Renal cortex interstitium (tissue), 11 donors: ENCODE data around the gene ABI2. TPM values are rescaled to one million over a fixed set of nuclear protein-coding genes. Genes with fewer than 3 reads are reported as not detected.
"Not testable (repeated sequence)": the region's sequence is repeated elsewhere in the genome, so short reads cannot be mapped to it uniquely, and the experiment has no call there.

Experiments
- DNase-seq, 11 donors: peaks; one replicate each; pipeline ENCODE4 v3.0.0-alpha.2; 2013; ENCODE audit warnings: low read depth in 9 of 11, low spot score in 4 of 11; ENCODE audit errors: extremely low read depth in 1 of 11
- polyA plus RNA-seq, 3 donors: library from polyadenylated mRNA; unstranded; fragments of 120-200 nt; gene quantifications; one replicate each; pipeline ENCODE4 v1.2.1, GENCODE V29; 2013; ENCODE audit not compliant: insufficient read length in 3 of 3

Gene ABI2
- polyA plus RNA-seq, 3 donors, result 82.6 to 92.0 (median 90.4) TPM

GRCh38 chr2:203396667-203397066 is 68.5 kb downstream of the ABI2 start:
- DNase-seq, result no peak

DNA sequence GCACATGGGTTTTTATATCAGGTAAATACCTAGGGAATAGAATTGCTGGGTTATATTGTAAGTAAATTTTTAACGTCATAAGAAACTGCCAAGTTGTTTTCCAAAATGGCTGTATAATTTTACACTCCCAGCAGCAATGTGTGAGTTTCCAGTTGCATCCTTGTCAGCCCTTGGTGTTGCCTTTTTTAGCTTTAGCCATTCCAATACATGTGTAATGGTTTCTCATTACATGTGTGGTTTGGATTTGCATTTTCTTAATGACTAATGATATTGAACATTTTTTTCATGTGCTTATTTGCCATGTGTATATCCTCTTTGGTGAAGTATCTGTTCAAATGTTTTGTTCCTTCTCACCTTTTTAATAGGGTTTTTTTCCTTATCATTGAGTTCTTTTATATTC is 70.8 kb downstream of the ABI2 start:
- no peak for DNase-seq

- no peak for DNase-seq
Measured at GRCh38 chr2:203400805-203401585, 72.8 kb downstream of the ABI2 start.

- DNase-seq, result no peak
Measured at GRCh38 chr2:203404996-203405395, 76.8 kb downstream of the ABI2 start.

GRCh38 chr2:203407496-203407895 is 79.3 kb downstream of the ABI2 start:
- no peak for DNase-seq

DNA sequence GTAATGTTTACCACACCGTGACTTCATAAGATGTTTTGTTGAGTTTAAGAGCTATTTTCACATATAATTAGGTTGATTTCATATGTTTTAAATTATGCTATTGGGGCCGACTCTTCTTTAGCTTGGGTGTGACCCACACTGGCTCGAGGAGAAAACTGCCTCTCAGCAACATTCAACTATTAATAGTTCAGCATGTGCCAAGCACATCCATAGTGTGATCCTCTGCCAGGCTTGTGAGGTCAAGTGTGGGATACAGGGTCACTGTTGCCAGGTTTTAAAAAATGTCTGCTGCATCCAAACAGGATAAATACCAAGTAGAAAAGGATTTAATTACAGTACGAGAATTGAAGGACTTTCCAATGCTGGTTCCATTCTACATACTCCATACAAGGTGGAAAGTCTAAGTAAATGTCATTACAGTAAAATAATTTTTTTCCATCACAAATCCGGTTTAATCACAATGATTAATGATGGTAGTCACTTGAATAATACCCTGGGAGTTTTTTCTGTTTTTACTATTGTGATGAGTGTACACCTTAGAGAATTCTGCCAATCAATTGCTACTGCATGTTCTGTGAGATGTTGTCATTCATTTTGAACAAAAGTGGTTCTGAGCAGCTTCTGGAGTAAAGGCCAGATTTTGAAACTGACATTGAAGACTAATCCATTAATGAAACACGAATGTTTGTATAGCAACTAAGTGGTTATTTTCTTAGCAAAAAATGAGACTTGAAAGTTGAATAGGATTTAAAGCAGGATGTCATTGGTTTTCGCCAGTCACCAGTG is 84.5 kb downstream of the ABI2 start:
- DNase-seq, result no peak

DNA sequence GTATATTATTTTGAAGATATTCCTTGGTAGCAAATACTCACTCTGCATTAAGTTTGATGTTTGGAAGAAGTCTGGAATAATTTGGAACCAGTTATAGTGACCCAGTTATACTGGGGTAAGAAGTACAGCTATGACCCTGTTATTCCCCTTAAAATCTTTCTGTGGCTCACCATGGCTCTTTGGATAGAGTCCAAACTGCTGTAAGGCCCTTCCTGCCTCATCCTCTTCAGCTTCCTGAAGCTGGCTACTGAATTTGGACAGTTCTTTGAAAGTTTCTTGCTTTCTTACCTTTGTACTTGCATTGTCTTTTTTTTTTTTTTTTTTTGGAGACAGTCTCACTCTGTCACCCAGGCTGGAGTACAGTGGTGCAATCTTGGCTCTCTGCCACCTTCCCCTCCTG is 85.6 kb downstream of the ABI2 start:
- DNase-seq, result no peak

DNA sequence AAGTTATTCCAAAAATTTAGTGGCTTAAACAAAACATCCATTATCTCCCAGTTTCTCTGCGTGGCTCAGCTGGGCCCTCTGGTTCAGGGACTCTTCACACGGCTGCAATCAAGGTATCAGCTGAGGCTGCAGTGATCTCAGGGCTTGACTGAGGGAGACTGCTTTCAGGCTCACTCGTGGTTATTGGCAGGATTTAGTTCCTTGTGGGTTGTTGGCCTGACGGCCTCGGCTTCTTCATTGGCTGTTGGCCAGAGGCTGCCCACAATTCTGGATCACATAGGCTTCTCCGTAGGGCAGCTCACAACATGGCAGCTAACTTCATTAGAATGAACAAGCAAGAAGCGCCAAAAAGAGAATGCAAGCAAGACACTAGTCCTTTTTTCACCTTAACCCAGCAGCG is 90.1 kb downstream of the ABI2 start:
- no peak for DNase-seq

GRCh38 chr2:203427061-203427460 is 98.9 kb downstream of the ABI2 start:
- DNase-seq, result no peak

DNA sequence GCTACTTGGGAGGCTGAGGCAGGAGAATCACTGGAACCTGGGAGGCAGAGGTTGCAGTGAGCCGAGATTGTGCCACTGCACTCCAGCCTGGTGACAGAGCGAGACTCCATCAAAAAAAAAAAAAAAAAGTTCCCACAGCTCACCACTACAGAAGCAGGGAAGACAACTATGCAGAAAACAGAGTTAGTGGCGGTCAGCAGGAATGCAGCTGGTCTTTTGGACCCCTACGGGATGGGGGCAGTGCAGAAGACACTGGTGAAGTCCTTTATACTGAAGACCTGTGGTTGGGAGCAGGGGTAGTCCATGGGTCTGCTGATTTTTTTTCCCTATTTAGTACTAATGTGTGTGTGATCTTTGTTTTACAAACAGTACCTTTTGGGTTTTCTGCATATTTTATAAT is 101.4 kb downstream of the ABI2 start:
- not testable (repeated sequence) for DNase-seq

- no peak for DNase-seq
Measured at GRCh38 chr2:203431391-203432185, 103.4 kb downstream of the ABI2 start.

DNA sequence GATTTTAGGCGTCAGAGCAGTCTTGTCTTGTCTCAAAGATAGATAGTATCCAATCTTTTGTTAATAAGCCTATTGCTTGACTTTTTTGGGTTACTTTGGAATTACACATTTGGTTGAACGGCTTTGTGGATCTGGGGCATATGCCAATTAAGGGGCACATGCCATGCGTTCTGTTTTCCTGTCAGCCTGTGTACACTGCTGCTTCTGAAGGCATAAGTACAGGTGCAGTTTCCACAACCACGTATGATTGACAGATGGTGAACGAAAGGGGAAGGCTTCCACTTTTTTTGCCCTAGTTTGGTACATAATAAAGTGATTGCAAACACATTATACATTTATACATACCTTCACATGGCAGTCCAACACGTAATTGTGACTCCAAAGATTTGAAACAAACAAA is 104.6 kb downstream of the ABI2 start:
- no peak for DNase-seq

GRCh38 chr2:203436496-203436895 is 108.3 kb downstream of the ABI2 start:
- no peak for DNase-seq

DNA sequence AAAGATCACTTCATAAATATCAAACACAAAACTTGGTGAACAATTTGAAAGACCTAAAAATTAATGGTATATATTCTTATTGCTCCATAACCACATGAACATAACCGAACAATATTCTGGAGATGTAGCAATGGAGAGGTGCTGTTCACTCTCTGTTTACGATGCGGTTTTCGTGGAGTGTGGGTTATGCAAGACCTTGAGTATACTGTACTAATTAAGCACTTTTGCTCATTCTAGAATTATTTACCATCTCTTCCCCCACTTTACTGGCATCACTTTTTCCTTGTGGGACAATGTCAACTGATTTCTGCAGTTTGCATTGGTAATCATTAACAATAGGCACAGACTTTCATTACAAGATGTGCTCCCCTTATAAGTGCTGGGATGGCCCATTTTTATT is 109.3 kb downstream of the ABI2 start:
- no peak for DNase-seq

- no peak for DNase-seq
Measured at GRCh38 chr2:203438528-203438927, 110.3 kb downstream of the ABI2 start.

GRCh38 chr2:203440671-203441070 is 112.5 kb downstream of the ABI2 start:
- DNase-seq, result no peak

- DNase-seq, result no peak
Measured at GRCh38 chr2:203441463-203441862, 113.3 kb downstream of the ABI2 start.

DNA sequence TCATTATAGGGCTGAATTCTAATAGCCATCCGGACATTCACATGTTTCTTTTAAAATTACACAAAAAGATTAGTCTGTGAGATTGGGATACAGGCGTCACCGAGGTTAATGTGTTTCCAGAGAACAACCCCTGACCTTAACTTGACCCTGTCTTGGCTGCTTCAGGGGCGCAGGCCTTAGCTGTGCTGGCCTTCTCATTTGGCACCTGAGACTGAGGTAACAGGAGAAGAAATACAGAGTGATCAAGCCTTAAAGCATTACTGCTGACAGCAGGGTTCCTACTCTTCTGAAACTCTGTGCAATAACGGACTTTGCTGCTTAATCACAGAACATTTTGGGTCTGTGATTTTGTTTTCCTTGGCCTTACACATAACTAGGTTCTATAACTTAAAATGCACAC is 114.3 kb downstream of the ABI2 start:
- DNase-seq, result no peak

DNA sequence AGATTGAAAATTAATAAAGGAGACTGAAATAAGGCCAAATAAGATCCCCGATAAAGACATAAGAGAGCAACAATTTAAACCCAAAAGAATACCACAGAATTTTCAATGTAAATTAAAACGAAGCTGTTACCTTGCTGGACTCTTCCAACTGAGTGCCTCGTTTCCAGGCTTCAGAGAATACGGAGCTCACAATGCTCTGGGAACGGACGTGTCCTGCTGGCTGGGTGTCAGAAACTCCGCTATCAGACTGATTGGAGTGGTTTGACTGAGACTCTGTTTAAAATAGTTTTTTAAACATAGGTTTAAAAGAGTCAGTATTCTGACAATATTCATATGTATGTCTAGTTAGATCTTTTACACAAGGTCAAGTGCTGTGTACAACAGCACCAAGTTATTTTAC is 116.5 kb downstream of the ABI2 start:
- no peak for DNase-seq

DNA sequence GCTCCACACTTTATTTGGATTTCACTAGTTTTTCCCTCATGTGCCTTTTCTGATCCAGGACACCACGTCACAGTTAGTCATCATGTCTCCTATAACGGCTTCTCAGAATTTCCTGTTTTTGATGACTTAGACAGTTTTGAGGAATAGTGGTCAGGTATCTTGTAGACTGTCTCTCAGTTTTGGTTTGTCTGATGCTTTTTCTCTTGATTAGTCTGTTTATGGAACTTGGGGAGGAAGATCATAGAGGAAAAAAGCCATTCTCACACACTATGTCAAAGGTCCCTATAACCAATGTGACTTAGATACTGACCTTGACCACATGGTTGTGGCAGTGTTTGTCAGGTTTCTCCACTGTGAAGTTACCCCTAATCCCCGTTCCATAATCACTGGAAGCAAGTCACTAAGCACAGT is 117.9 kb downstream of the ABI2 start:
- DNase-seq, result no peak
